ENCODE results near the gene PUM1. TPM values are rescaled to one million over a fixed set of nuclear protein-coding genes. Genes with fewer than 3 reads are reported as not detected.
"Not testable (repeated sequence)": the region's sequence is repeated elsewhere in the genome, so short reads cannot be mapped to it uniquely, and the experiment has no call there.

PUM1 gene
- total RNA-seq, 1 donor from 2014 or later = 121 TPM

DNA sequence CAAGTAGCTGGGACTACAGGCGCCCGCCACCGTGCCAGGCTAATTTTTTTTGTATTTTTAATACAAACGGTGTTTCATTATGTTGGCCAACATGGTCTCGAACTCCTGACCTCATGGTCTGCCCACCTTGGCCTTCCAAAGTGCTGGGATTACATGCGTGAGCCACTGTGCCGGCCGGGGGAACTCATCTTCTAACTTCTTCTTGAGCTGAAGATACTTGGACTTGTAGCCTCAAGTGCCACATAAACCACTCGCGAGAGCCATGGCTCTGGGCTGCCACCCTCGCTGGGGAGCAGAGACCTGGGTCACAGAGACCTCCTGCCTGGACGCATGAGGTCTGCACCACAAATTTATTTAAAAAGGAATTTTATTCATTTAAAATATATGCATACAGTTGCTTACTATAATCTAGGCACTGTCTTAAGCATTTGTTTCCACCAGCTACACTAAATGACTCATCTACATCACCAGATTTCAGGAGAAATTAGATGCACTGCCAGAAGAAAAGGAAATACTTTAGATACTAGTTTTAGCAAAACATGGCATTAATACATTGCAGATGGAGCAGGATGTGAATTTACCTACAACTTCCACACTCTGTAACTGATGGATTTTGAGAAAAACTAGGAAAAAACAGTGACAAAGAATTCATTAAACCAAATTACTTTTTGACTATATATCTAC is 29.9 kb upstream of the PUM1 start:
- no peak overlapping the region for H3K27ac ChIP-seq
- H3K9me3 ChIP-seq = no peaks in the 10 kb centered on the region
- H3K27me3 ChIP-seq (ENCODE audit: low read depth) = no peaks in the 10 kb centered on the region
- intact Hi-C loops (cut with DNase I) = no loop called here
- no peak overlapping the region for H3K4me3 ChIP-seq
- DNase-seq = no peak
- TF ChIP-seq, protein P1, sequence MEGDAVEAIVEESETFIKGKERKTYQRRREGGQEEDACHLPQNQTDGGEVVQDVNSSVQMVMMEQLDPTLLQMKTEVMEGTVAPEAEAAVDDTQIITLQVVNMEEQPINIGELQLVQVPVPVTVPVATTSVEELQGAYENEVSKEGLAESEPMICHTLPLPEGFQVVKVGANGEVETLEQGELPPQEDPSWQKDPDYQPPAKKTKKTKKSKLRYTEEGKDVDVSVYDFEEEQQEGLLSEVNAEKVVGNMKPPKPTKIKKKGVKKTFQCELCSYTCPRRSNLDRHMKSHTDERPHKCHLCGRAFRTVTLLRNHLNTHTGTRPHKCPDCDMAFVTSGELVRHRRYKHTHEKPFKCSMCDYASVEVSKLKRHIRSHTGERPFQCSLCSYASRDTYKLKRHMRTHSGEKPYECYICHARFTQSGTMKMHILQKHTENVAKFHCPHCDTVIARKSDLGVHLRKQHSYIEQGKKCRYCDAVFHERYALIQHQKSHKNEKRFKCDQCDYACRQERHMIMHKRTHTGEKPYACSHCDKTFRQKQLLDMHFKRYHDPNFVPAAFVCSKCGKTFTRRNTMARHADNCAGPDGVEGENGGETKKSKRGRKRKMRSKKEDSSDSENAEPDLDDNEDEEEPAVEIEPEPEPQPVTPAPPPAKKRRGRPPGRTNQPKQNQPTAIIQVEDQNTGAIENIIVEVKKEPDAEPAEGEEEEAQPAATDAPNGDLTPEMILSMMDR (IDR thresholded peaks at IDR 0.05) = no peak
- no peak for ATAC-seq
- H3K4me1 ChIP-seq = peaks cover 2% of the 10 kb centered on the region
- no peaks in the 10 kb centered on the region for H3K36me3 ChIP-seq

DNA sequence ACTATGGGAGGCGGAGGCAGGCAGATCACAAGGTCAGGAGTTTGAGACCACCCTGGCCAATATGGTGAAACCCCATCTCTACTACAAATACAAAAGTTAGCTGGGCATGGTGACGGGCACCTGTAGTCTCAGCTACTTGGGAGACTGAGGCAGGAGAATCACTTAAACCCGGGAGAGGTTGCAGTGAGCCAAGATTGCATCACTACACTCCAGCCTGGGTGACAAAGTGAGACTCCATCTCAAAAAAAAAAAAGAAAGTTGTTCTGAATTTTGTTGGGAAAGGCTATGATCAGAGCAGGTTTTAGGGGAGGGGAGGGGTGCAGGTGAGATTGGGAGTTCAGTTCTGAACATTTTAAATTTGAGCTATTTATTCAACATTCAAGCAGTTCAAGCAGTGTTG is 22.6 kb upstream of the PUM1 start:
- H3K4me1 ChIP-seq; DNase-seq; ATAC-seq; H3K27me3 ChIP-seq (ENCODE audit: low read depth); H3K36me3 ChIP-seq; intact Hi-C loops (cut with DNase I); H3K27ac ChIP-seq; H3K4me3 ChIP-seq; H3K9me3 ChIP-seq: not testable (repeated sequence)

DNA sequence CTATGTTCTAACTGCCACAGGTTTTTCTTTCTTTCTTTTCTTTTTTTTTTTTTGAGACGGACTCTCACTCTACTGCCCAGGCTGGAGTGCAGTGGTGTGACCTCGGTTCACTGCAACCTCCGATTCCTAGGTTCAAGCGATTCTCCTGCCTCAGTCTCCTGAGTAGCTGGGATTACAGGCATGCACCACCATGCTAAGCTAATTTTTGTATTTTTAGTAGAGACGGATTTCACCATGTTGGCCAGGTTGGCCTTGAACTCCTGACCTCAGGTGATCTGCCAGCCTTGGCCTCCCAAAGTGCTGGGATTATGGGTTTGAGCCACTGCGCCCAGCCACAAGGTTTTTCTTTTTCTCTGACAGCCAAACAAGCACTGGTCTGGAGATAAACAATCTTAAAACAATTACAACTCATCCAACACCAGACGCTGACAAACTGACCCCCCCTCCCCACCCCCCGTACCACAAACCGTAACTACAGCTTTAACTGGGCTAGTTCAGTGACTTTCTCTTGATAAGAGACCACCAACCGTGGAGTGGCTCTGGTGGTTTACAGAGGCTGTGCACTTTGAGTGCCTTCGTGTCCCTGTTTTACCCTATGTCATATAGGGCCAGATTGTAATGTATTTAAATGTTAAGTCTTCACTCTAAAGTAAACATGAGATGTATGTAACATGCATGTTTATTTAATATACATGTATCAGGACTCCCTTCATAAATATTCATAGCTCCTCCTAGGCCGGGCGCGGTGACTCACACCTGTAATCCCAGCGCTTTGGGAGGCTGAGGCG is 19.5 kb upstream of the PUM1 start:
- no peak for DNase-seq
- TF ChIP-seq, protein P1 (IDR thresholded peaks at IDR 0.05) = no peak
- intact Hi-C loops (cut with DNase I) = no loop called here

DNA sequence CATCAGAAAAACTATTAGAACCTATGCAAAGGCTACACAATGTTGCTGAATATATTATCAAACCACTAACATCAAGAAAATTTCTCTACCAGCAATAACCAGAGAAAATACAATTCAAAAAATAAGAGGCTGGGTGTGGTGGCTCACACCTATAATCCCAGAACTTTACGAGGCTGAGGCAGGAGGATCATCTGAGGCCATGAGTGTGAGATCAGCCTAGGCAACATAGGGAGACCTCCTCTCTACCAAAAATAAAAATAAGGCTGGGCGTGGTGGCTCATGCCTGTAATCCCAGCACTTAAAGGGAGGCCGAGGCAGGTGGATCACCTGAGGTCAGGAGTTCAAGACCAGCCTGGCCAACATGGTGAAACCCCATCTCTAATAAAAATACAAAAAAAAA is 16.9 kb upstream of the PUM1 start:
- Histone ChIP-seq H3K27me3 (ENCODE audit: low read depth) (no peaks in the 10 kb centered on the region), H3K4me1 (no peaks in the 10 kb centered on the region), H3K36me3 (no peaks in the 10 kb centered on the region), H3K9me3 (no peaks in the 10 kb centered on the region), H3K27ac (no peak overlapping the region), H3K4me3 (no peak overlapping the region)
- no peak for DNase-seq
- intact Hi-C loops (cut with DNase I) = no loop called here
- TF ChIP-seq, protein P1 (IDR thresholded peaks at IDR 0.05) = no peak
- no peak for ATAC-seq

More for the DNA sequence above, 19.5 kb upstream of the PUM1 start:
- H3K36me3 ChIP-seq = no peaks in the 10 kb centered on the region
- H3K27me3 ChIP-seq (ENCODE audit: low read depth) = no peaks in the 10 kb centered on the region
- no peak overlapping the region for H3K4me3 ChIP-seq
- H3K9me3 ChIP-seq = no peaks in the 10 kb centered on the region
- ATAC-seq = no peak
- H3K27ac ChIP-seq = no peak overlapping the region
- H3K4me1 ChIP-seq = no peaks in the 10 kb centered on the region

DNA sequence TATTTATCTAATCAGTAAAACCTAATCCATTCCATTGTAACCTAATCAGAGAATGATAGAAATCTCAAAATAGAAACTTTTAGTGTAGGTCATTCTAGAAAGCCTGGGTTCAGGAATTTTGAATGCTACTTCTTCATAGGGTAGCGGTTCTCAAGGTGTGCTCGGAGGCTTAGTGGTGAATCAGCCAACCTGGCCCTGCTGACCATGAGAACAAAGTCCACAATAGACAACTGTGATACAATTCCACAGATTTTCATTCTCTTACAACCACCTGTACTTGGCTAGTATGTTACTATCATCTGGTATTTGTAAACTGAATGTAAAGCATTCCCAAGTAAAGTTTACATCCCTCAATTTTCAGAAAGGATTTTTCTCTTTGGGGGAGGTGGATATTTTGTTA is 7.5 kb upstream of the PUM1 start:
- no peak for DNase-seq
- intact Hi-C loops (cut with DNase I) = no loop called here
- Histone ChIP-seq H3K9me3 (no peaks in the 10 kb centered on the region), H3K27ac (no peak overlapping the region), H3K4me1 (no peaks in the 10 kb centered on the region), H3K36me3 (no peaks in the 10 kb centered on the region), H3K4me3 (no peak overlapping the region), H3K27me3 (ENCODE audit: low read depth) (no peaks in the 10 kb centered on the region)
- no peak for ATAC-seq
- TF ChIP-seq, protein P1 (IDR thresholded peaks at IDR 0.05) = no peak

DNA sequence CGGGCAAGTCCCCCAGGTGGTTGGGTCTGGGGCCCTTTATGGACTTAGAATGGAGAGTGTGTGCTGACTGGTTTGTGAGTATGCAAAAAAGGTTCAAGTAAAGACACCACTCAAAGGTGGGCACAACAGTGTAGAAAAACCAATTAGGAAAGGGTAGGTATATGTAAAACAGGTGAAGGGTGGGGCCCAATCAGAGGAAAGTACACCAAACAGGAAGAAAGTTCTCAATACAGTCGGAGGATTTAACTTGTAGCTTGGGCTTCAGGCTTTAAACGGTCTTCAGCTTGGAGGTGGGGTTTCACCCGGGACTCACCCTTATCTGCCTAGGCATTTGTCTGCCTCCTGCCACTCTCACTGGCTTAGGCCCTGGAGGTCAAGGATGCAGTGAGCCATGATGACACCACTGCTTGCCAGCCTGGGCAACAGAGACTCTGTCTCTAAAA is 6.8 kb upstream of the PUM1 start:
- no peak overlapping the region for H3K27ac ChIP-seq
- H3K9me3 ChIP-seq = no peaks in the 10 kb centered on the region
- H3K27me3 ChIP-seq (ENCODE audit: low read depth) = no peaks in the 10 kb centered on the region
- no peak overlapping the region for H3K4me3 ChIP-seq
- TF ChIP-seq, protein P1 (IDR thresholded peaks at IDR 0.05) = no peak
- intact Hi-C loops (cut with DNase I) = no loop called here
- DNase-seq (no peak), ATAC-seq (no peak)
- no peaks in the 10 kb centered on the region for H3K36me3 ChIP-seq
- H3K4me1 ChIP-seq = no peaks in the 10 kb centered on the region
